Chondrocyte (in vitro differentiated cells): Measurements from ENCODE around the gene SYNE2. TPM values are rescaled to one million over a fixed set of nuclear protein-coding genes. Genes with fewer than 3 reads are reported as not detected.

Source experiments
- DNase-seq: peaks from one replicate; pipeline ENCODE4 v3.0.0; 2021; ENCODE audit warnings: mixed read lengths, low spot score
- H3K27ac Mint-ChIP-seq: one replicate; pipeline ENCODE4 v1.8.0; 2021; ENCODE audit warnings: mild to moderate bottlenecking, moderate library complexity, mixed read lengths; ENCODE audit not compliant: unreplicated experiment
- H3K27me3 Mint-ChIP-seq: 2 replicates; pipeline ENCODE4 v1.8.0; 2021; ENCODE audit warnings: low read depth, mixed read lengths
- H3K36me3 Mint-ChIP-seq: 2 replicates; pipeline ENCODE4 v1.8.0; 2021; ENCODE audit warnings: low read depth, mixed read lengths
- H3K4me1 Mint-ChIP-seq: 2 replicates; pipeline ENCODE4 v1.8.0; 2021; ENCODE audit warnings: low read depth, mild to moderate bottlenecking, mixed read lengths
- H3K4me3 Mint-ChIP-seq: one replicate; pipeline ENCODE4 v1.8.0; 2021; ENCODE audit warnings: mild to moderate bottlenecking, moderate library complexity, mixed read lengths; ENCODE audit not compliant: unreplicated experiment
- H3K9me3 Mint-ChIP-seq: 2 replicates; pipeline ENCODE4 v1.8.0; 2021; ENCODE audit warnings: low read depth, mixed read lengths
- CTCF ChIP-seq: fragments of 200-600 bp; sonication (generic); IDR thresholded peaks from 2 replicates; pipeline ENCODE4 v1.5.0; 2021; ENCODE audit warnings: antibody characterized with exemption, mild to moderate bottlenecking, moderate library complexity
- total RNA-seq: library from RNA; stranded (reverse); gene quantifications from 3 replicates; pipeline ENCODE4 v1.2.1, GENCODE V29; 2021

Gene SYNE2
- total RNA-seq, 1 donor from 2014 or later: 13.6 TPM

- TF ChIP-seq CTCF: no peak
- H3K4me1 Mint-ChIP-seq: peaks cover 20% of the 10 kb centered on the region
- H3K9me3 Mint-ChIP-seq: no peaks in the 10 kb centered on the region
- DNase-seq: no peak
- no peak overlapping the region for H3K4me3 Mint-ChIP-seq
- H3K27ac Mint-ChIP-seq: no peak overlapping the region
- no peaks in the 10 kb centered on the region for H3K27me3 Mint-ChIP-seq
- H3K36me3 Mint-ChIP-seq: peaks cover 9% of the 10 kb centered on the region
These were observed 361.2 kb downstream of the SYNE2 start for GRCh38 chr14:64213853-64214570.

GRCh38 chr14:64215274-64215673, 362.5 kb downstream of the SYNE2 start:
- no peak for TF ChIP-seq CTCF
- Mint-ChIP-seq H3K9me3 (no peaks in the 10 kb centered on the region), H3K27ac (no peak overlapping the region), H3K27me3 (no peaks in the 10 kb centered on the region), H3K4me3 (no peak overlapping the region), H3K36me3 (peaks cover 9% of the 10 kb centered on the region), H3K4me1 (peaks cover 19% of the 10 kb centered on the region)
- no peak for DNase-seq

- H3K36me3 Mint-ChIP-seq: peaks cover 9% of the 10 kb centered on the region
- DNase-seq: no peak
- no peak for TF ChIP-seq CTCF
These were observed 363.2 kb downstream of the SYNE2 start for GRCh38 chr14:64215978-64216377.

GRCh38 chr14:64217308-64217707, 364.5 kb downstream of the SYNE2 start:
- Mint-ChIP-seq H3K9me3 (no peaks in the 10 kb centered on the region), H3K4me1 (peaks cover 19% of the 10 kb centered on the region), H3K36me3 (peaks cover 11% of the 10 kb centered on the region), H3K27me3 (no peaks in the 10 kb centered on the region), H3K4me3 (no peak overlapping the region), H3K27ac (no peak overlapping the region)
- TF ChIP-seq CTCF: no peak
- no peak for DNase-seq

More at GRCh38 chr14:64215978-64216377, 363.2 kb downstream of the SYNE2 start:
- no peak overlapping the region for H3K4me3 Mint-ChIP-seq
- H3K27me3 Mint-ChIP-seq: no peaks in the 10 kb centered on the region
- peaks cover 19% of the 10 kb centered on the region for H3K4me1 Mint-ChIP-seq
- no peaks in the 10 kb centered on the region for H3K9me3 Mint-ChIP-seq
- H3K27ac Mint-ChIP-seq: no peak overlapping the region

GRCh38 chr14:64217834-64218233, 365.0 kb downstream of the SYNE2 start:
- H3K27me3 Mint-ChIP-seq: no peaks in the 10 kb centered on the region
- H3K9me3 Mint-ChIP-seq: no peaks in the 10 kb centered on the region
- H3K4me3 Mint-ChIP-seq: no peak overlapping the region
- no peak for TF ChIP-seq CTCF
- DNase-seq: no peak
- peaks cover 19% of the 10 kb centered on the region for H3K4me1 Mint-ChIP-seq
- peaks cover 11% of the 10 kb centered on the region for H3K36me3 Mint-ChIP-seq
- H3K27ac Mint-ChIP-seq: no peak overlapping the region
